H9 (cell line): Measurements from ENCODE around the gene PODNL1. TPM values are rescaled to one million over a fixed set of nuclear protein-coding genes. Genes with fewer than 3 reads are reported as not detected.

Source experiments
- DNase-seq: peaks from one replicate; pipeline ENCODE4 v3.0.0-alpha.2; 2017
- H2AFZ ChIP-seq: one replicate; pipeline ENCODE4 v1.6.1; 2013; ENCODE audit warnings: mild to moderate bottlenecking, low read length, control low read depth, moderate library complexity
- H2AK5ac ChIP-seq: 2 replicates; pipeline ENCODE4 v1.6.1; 2013; ENCODE audit warnings: low read length, control low read depth, mixed read lengths; ENCODE audit not compliant: insufficient read length
- H2BK120ac ChIP-seq: one replicate; pipeline ENCODE4 v1.6.1; 2013; ENCODE audit warnings: low read depth, mild to moderate bottlenecking, low read length, control low read depth, inconsistent platforms; ENCODE audit not compliant: poor library complexity, severe bottlenecking
- H2BK12ac ChIP-seq: 2 replicates; pipeline ENCODE4 v1.6.1; 2013; ENCODE audit warnings: low read length, control low read depth, mixed read lengths, low read depth; ENCODE audit not compliant: insufficient read length
- H2BK15ac ChIP-seq: 2 replicates; pipeline ENCODE4 v1.6.1; 2013; ENCODE audit warnings: low read depth, low read length, control low read depth
- H2BK20ac ChIP-seq: one replicate; pipeline ENCODE4 v1.6.1; 2013; ENCODE audit warnings: low read depth, mild to moderate bottlenecking, low read length, control low read depth, inconsistent platforms; ENCODE audit not compliant: poor library complexity, severe bottlenecking
- H2BK5ac ChIP-seq: 2 replicates; pipeline ENCODE4 v1.6.1; 2013; ENCODE audit warnings: low read length, control low read depth, mixed read lengths; ENCODE audit not compliant: insufficient read length
- H3K14ac ChIP-seq: 2 replicates; pipeline ENCODE4 v1.6.1; 2013; ENCODE audit warnings: low read length, control low read depth; ENCODE audit not compliant: insufficient read depth
- H3K18ac ChIP-seq: 2 replicates; pipeline ENCODE4 v1.6.1; 2013; ENCODE audit warnings: low read depth, mild to moderate bottlenecking, mixed read lengths, low read length, control low read depth; ENCODE audit not compliant: insufficient read length
- H3K23ac ChIP-seq: 2 replicates; pipeline ENCODE4 v1.6.1; 2013; ENCODE audit warnings: low read length, control low read depth, mixed read lengths, low read depth; ENCODE audit not compliant: insufficient read length
- H3K23me2 ChIP-seq: 2 replicates; pipeline ENCODE4 v1.6.1; 2013; ENCODE audit warnings: low read depth, mild to moderate bottlenecking, mixed read lengths, low read length, control low read depth; ENCODE audit not compliant: insufficient read length, poor library complexity, severe bottlenecking
- H3K27ac ChIP-seq: 2 replicates; pipeline ENCODE4 v1.5.1; 2013; ENCODE audit warnings: low read length, control low read depth, mixed read lengths, low read depth; ENCODE audit not compliant: insufficient read length
- H3K27me3 ChIP-seq: 2 replicates; pipeline ENCODE4 v1.6.1; 2013; ENCODE audit warnings: low read length, control low read depth, inconsistent platforms; ENCODE audit not compliant: insufficient read depth
- H3K4ac ChIP-seq: 2 replicates; pipeline ENCODE4 v1.6.1; 2013; ENCODE audit warnings: low read depth, mild to moderate bottlenecking, control low read depth, inconsistent platforms, low read length, moderate library complexity
- H3K4me1 ChIP-seq: 2 replicates; pipeline ENCODE4 v1.6.1; 2013; ENCODE audit warnings: low read length, control low read depth, inconsistent platforms; ENCODE audit not compliant: insufficient read depth
- H3K4me2 ChIP-seq: 2 replicates; pipeline ENCODE4 v1.6.1; 2013; ENCODE audit warnings: low read length, control low read depth, mixed read lengths; ENCODE audit not compliant: insufficient read length, insufficient read depth
- H3K56ac ChIP-seq: 2 replicates; pipeline ENCODE4 v1.6.1; 2013; ENCODE audit warnings: low read depth, mild to moderate bottlenecking, mixed read lengths, low read length, control low read depth; ENCODE audit not compliant: insufficient read length
- H3K79me1 ChIP-seq: 2 replicates; pipeline ENCODE4 v1.6.1; 2013; ENCODE audit warnings: low read depth, mild to moderate bottlenecking, moderate library complexity, low read length, control low read depth, inconsistent platforms; ENCODE audit not compliant: insufficient read depth, poor library complexity, severe bottlenecking
- H3K79me2 ChIP-seq: 2 replicates; pipeline ENCODE4 v1.6.1; 2013; ENCODE audit warnings: low read length, control low read depth, inconsistent platforms; ENCODE audit not compliant: insufficient read depth
- H3K9ac ChIP-seq: 2 replicates; pipeline ENCODE4 v1.6.1; 2013; ENCODE audit warnings: low read length, control low read depth, mixed read lengths; ENCODE audit not compliant: insufficient read length; ENCODE audit errors: extremely low read depth
- H3K9me3 ChIP-seq: one replicate; pipeline ENCODE4 v1.6.1; 2013; ENCODE audit warnings: low read depth, low read length, inconsistent platforms; ENCODE audit not compliant: control insufficient read depth
- H3T11ph ChIP-seq: one replicate; pipeline ENCODE4 v1.6.1; 2013; ENCODE audit warnings: mild to moderate bottlenecking, low read length, control low read depth, inconsistent platforms
- H4K20me1 ChIP-seq: one replicate; pipeline ENCODE4 v1.6.1; 2013; ENCODE audit not compliant: control insufficient read depth, insufficient read length, insufficient read depth
- H4K5ac ChIP-seq: 2 replicates; pipeline ENCODE4 v1.6.1; 2013; ENCODE audit warnings: low read depth, mild to moderate bottlenecking, mixed read lengths, low read length, control low read depth; ENCODE audit not compliant: insufficient read length
- H4K8ac ChIP-seq: replicated peaks from 2 replicates; pipeline ENCODE4 v1.6.1; 2013; ENCODE audit warnings: low read length, control low read depth, mixed read lengths, low read depth; ENCODE audit not compliant: insufficient read length
- H4K91ac ChIP-seq: 2 replicates; pipeline ENCODE4 v1.6.1; 2013; ENCODE audit warnings: low read depth, mild to moderate bottlenecking, moderate library complexity, mixed read lengths, low read length, control low read depth; ENCODE audit not compliant: insufficient read length
- H3K27ac Mint-ChIP-seq, 3 experiments: 2 replicates in 2 of 3; 3 replicates in 1 of 3; pipeline ENCODE4 v1.8.0; 2020 to 2021; ENCODE audit warnings: mixed read lengths in 3 of 3, mild to moderate bottlenecking in 1 of 3, moderate library complexity in 1 of 3
- H3K27me3 Mint-ChIP-seq: 2 replicates; pipeline ENCODE4 v1.8.0; 2021; ENCODE audit warnings: low read depth, mild to moderate bottlenecking, moderate library complexity, mixed read lengths
- H3K36me3 Mint-ChIP-seq, 3 experiments: 2 replicates in 2 of 3; 3 replicates in 1 of 3; pipeline ENCODE4 v1.8.0; 2020 to 2021; ENCODE audit warnings: low read depth in 3 of 3, mixed read lengths in 3 of 3; ENCODE audit not compliant: insufficient read depth in 1 of 3
- H3K4me1 Mint-ChIP-seq, 2 experiments: 2 replicates each; pipeline ENCODE4 v1.8.0; 2020; ENCODE audit warnings: mixed read lengths in 2 of 2
- H3K4me3 Mint-ChIP-seq, 2 experiments: 2 replicates in 1 of 2; 3 replicates in 1 of 2; pipeline ENCODE4 v1.8.0; 2020 to 2021; ENCODE audit warnings: mild to moderate bottlenecking in 2 of 2, mixed read lengths in 2 of 2, moderate library complexity in 1 of 2
- H3K9me3 Mint-ChIP-seq, 2 experiments: 2 replicates in 1 of 2; 3 replicates in 1 of 2; pipeline ENCODE4 v1.8.0; 2020; ENCODE audit warnings: mild to moderate bottlenecking in 2 of 2, mixed read lengths in 2 of 2, moderate library complexity in 1 of 2
- CTCF ChIP-seq: fragments of 200-600 bp; sonication (generic); conservative IDR thresholded peaks from 3 replicates; pipeline ENCODE4 v1.8.0; 2021; ENCODE audit warnings: antibody characterized with exemption, mild to moderate bottlenecking
- WGBS: extraction: QIAGEN DNeasy Blood & Tissue Kit; methylation state at CpG from one replicate; pipeline ENCODE4 v1.1.7; 2013; ENCODE audit warnings: missing lambda C conversion rate, low lambda C conversion rate, mixed read lengths; ENCODE audit not compliant: insufficient read length; ENCODE audit errors: extremely low coverage; 5-methylcytosine and 5-hydroxymethylcytosine counted together
- total RNA-seq: library from RNA; stranded (reverse); gene quantifications from 2 replicates; pipeline ENCODE4 v1.2.1, GENCODE V29; 2021

Gene PODNL1
- total RNA-seq, 1 experiment from 2014 or later: 0.68 TPM

- TF ChIP-seq CTCF: no peak
- Histone ChIP-seq H2BK5ac (no peak overlapping the region), H4K20me1 (no peaks in the 10 kb centered on the region), H4K5ac (no peak overlapping the region), H2AFZ (no peak overlapping the region), H3K23ac (no peak overlapping the region), H3K18ac (no peak overlapping the region), H2BK12ac (no peak overlapping the region), H3K27me3 (no peaks in the 10 kb centered on the region), H3K79me2 (no peaks in the 10 kb centered on the region), H3K4ac (no peak overlapping the region), H3K4me1 (no peaks in the 10 kb centered on the region), H3T11ph (no peak overlapping the region), H3K23me2 (no peaks in the 10 kb centered on the region), H3K9ac (no peak overlapping the region), H3K56ac (no peak overlapping the region), H3K79me1 (no peaks in the 10 kb centered on the region), H3K9me3 (no peaks in the 10 kb centered on the region), H3K27ac (no peak overlapping the region), H3K14ac (no peak overlapping the region), H4K91ac (no peak overlapping the region), H4K8ac (no peak overlapping the region), H2BK20ac (no peak overlapping the region), H2BK120ac (no peak overlapping the region), H3K4me2 (no peak overlapping the region), H2AK5ac (no peak overlapping the region), H2BK15ac (no peak overlapping the region)
- Mint-ChIP-seq H3K9me3 (no peaks in the 10 kb centered on the region; a peak in 1 of 5 replicates), H3K27me3 (peaks cover 2% of the 10 kb centered on the region; the same call in 1 of the 2 replicates), H3K27ac (no peak overlapping the region), H3K4me1 (peaks cover 3 to 10% of the 10 kb centered on the region in 2 experiments; a peak in 3 of 4 replicates), H3K36me3 (no peaks in the 10 kb centered on the region), H3K4me3 (no peak overlapping the region)
- WGBS: no CpG with 5 or more reads among the region's 16 CpGs
- DNase-seq: no peak
These were observed 51.2 kb downstream of the PODNL1 start for GRCh38 chr19:13887018-13887436.
